Naive thymus-derived CD4-positive, alpha-beta T cell (primary cell): Measurements from ENCODE around the gene TNC. TPM values are rescaled to one million over a fixed set of nuclear protein-coding genes. Genes with fewer than 3 reads are reported as not detected.

Experiments used
- ATAC-seq: fragments of 150-1000 bp; cut with Tn5 transposase; 2 replicates; pipeline ENCODE4 v1.10.0; 2021; ENCODE audit warnings: mild to moderate bottlenecking, moderate library complexity
- CTCF ChIA-PET: fragments of 350-600 bp; sonication (Branson Sonifier 250); formaldehyde crosslinking; loops from one replicate; lab custom pipeline; 2021; ENCODE audit warnings: antibody characterized with exemption; lab: Charles Lee
- POLR2A ChIA-PET: fragments of 350-600 bp; sonication (Branson Sonifier 250); formaldehyde crosslinking; loops from one replicate; lab custom pipeline; 2021; ENCODE audit warnings: antibody characterized with exemption, inconsistent platforms; lab: Charles Lee
- DNase-seq, 9 donors: peaks; one replicate each; pipeline versions ENCODE4 v3.0.0 to v3.0.0-alpha.2; 2020 to 2022; ENCODE audit warnings: mixed read lengths in 1 of 9
- H3K27ac ChIP-seq: one replicate; pipeline ENCODE4 v1.7.0; 2013; ENCODE audit warnings: mild to moderate bottlenecking, low read depth, low read length, moderate library complexity
- H3K27me3 ChIP-seq, 2 donors: one replicate each; pipeline ENCODE4 v1.7.0; 2013; ENCODE audit warnings: low read length in 2 of 2, mild to moderate bottlenecking in 2 of 2, moderate library complexity in 2 of 2; ENCODE audit not compliant: control insufficient read depth in 2 of 2, insufficient read depth in 2 of 2
- H3K36me3 ChIP-seq, 3 experiments: 1 replicate in 2 of 3; 2 replicates in 1 of 3; pipeline ENCODE4 v1.7.0; 2013; ENCODE audit warnings: low read length in 3 of 3, mild to moderate bottlenecking in 3 of 3, moderate library complexity in 1 of 3; ENCODE audit not compliant: insufficient read depth in 3 of 3, control insufficient read depth in 2 of 3
- H3K4me1 ChIP-seq, 2 donors: one replicate each; pipeline ENCODE4 v1.7.0; 2013; ENCODE audit warnings: low read length in 2 of 2, mild to moderate bottlenecking in 2 of 2, moderate library complexity in 1 of 2; ENCODE audit not compliant: control insufficient read depth in 2 of 2, insufficient read depth in 2 of 2
- H3K4me3 ChIP-seq: 2 replicates; pipeline ENCODE4 v1.7.0; 2013; ENCODE audit warnings: mild to moderate bottlenecking, low read length
- H3K9me3 ChIP-seq, 3 experiments: 1 replicate in 2 of 3; 2 replicates in 1 of 3; pipeline ENCODE4 v1.7.0; 2013; ENCODE audit warnings: low read length in 3 of 3; ENCODE audit not compliant: control insufficient read depth in 2 of 3
- H3K27ac Mint-ChIP-seq, 9 donors: one replicate each; pipeline ENCODE4 v1.8.0; 2020 to 2022; ENCODE audit warnings: mixed read lengths in 9 of 9, mild to moderate bottlenecking in 8 of 9, moderate library complexity in 5 of 9, inconsistent platforms in 2 of 9
- H3K27me3 Mint-ChIP-seq, 5 donors: one replicate each; pipeline ENCODE4 v1.8.0; 2021 to 2022; ENCODE audit warnings: mixed read lengths in 5 of 5, mild to moderate bottlenecking in 1 of 5
- H3K36me3 Mint-ChIP-seq, 5 donors: one replicate each; pipeline ENCODE4 v1.8.0; 2020 to 2022; ENCODE audit warnings: mixed read lengths in 5 of 5, mild to moderate bottlenecking in 3 of 5, inconsistent platforms in 1 of 5
- H3K4me1 Mint-ChIP-seq, 7 donors: one replicate each; pipeline ENCODE4 v1.8.0; 2020 to 2022; ENCODE audit warnings: mixed read lengths in 7 of 7, mild to moderate bottlenecking in 3 of 7, inconsistent platforms in 1 of 7
- H3K4me3 Mint-ChIP-seq, 10 donors: one replicate each; pipeline ENCODE4 v1.8.0; 2020 to 2022; ENCODE audit warnings: mild to moderate bottlenecking in 10 of 10, mixed read lengths in 10 of 10, moderate library complexity in 6 of 10, inconsistent platforms in 2 of 10
- H3K9me3 Mint-ChIP-seq, 11 donors: one replicate each; pipeline ENCODE4 v1.8.0; 2020 to 2022; ENCODE audit warnings: mixed read lengths in 11 of 11, mild to moderate bottlenecking in 4 of 11, inconsistent platforms in 1 of 11, moderate library complexity in 1 of 11
- intact Hi-C, 2 donors: fragments of 100-400 bp; cut with micrococcal nuclease; formaldehyde crosslinking; loops; one replicate each; pipeline ENCODE4 v1.15.1; 2023
- polyA plus RNA-seq, 2 donors: library from polyadenylated mRNA; unstranded; fragments of 300-500 nt; fragmentation: Illumina TruSeq; gene quantifications; one replicate each; pipeline ENCODE4 v1.2.3, GENCODE V29; 2021
- total RNA-seq, 6 experiments: library from RNA in 5 of 6; stranded (reverse) in 5 of 6; gene quantifications; 1 replicate in 5 of 6; 2 replicates in 1 of 6; pipeline ENCODE4 v1.2.3 and lab custom pipeline; 2021 to 2026

TNC gene
- total and polyA plus RNA-seq, 7 experiments from 2014 or later: 0.22 TPM; not detected in 6

DNA sequence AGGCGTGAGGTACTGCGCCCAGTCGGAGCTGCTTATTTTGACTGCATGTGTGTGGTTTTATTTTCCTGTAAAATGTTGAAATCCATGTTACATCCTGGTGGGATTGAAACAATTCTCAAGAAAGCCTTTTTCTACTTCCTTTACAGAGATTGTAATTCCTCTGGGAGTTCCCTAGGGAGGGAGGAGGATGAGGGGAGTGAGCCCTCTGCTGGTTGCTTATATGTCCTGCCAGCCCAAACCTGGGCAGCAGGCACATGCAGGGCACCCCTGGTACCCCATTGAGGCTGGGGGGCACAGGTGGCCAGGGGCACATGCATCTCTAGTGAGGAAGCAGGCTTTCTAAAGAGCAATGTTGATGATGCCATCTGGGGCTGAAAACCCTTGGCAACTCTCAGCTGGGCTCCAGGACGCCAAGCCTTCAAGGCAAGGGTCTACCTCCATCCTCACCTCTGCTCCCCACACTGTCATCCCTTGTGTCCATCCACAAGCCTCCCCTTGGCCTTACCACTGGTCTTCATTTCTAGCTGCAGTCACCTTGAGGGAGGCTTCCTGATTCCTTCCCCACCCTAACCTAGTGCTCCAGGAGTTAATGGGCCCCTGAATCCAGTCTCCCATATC, 102.8 kb downstream of the TNC start:
- ChIA-PET POLR2A (interaction anchor here (1.7 kb wide), 1 partner anchor 334 kb away, joined by 5 read pairs; the partner anchor contains the start of gene TEX48), CTCF (interaction anchor here (0.7 to 7.2 kb wide), 14 partner anchors 10 to 610 kb away, joined by 3 to 49 read pairs (median 4); partner anchors contain the start of gene TEX48)
- Mint-ChIP-seq H3K9me3 (no peaks in the 10 kb centered on the region), H3K36me3 (peaks cover 0 to 15% (median 0%) of the 10 kb centered on the region in 5 donors), H3K4me1 (peaks cover 5 to 48% (median 12%) of the 10 kb centered on the region in 7 donors), H3K4me3 (no peak overlapping the region), H3K27me3 (peaks cover 4 to 14% (median 7%) of the 10 kb centered on the region in 5 donors), H3K27ac (peak overlapping the region in 1 of 9 donors; percentile 17)
- Histone ChIP-seq H3K27ac (no peak overlapping the region), H3K36me3 (no peaks in the 10 kb centered on the region), H3K9me3 (no peaks in the 10 kb centered on the region), H3K4me1 (peaks cover 0 to 4% of the 10 kb centered on the region in 2 donors), H3K4me3 (no peak overlapping the region), H3K27me3 (no peaks in the 10 kb centered on the region)
- intact Hi-C loops: loop anchor here (2.0 to 10.0 kb wide), 7 partner anchors 24 to 1650 kb away; no protein-coding TSS in a partner anchor
- no peak for DNase-seq
- ATAC-seq: no peak

DNA sequence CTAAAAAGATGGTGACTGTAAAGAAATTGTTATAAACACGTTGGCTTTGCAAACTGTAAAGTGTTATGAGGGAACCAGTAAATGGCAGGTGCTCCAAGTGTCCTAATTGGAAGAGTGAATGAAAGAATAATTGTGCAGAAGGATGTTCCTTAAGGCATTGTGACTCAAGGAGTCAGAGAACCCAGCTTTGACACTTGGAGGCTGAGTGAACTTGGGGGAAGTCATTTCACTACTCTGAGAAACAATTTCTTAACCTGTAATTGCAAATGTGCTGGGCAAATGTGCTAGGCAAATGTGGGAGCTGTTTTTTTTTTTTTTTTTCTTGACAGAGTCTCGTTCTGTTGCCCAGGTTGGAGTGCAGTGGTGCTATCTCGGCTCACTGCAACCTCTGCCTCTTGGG, 103.5 kb downstream of the TNC start:
- no peak for ATAC-seq
- POLR2A ChIA-PET: interaction anchor here (0.6 to 1.7 kb wide), 2 partner anchors 276 to 333 kb away, joined by 4 to 5 read pairs; partner anchors contain the start of gene TEX48

DNA sequence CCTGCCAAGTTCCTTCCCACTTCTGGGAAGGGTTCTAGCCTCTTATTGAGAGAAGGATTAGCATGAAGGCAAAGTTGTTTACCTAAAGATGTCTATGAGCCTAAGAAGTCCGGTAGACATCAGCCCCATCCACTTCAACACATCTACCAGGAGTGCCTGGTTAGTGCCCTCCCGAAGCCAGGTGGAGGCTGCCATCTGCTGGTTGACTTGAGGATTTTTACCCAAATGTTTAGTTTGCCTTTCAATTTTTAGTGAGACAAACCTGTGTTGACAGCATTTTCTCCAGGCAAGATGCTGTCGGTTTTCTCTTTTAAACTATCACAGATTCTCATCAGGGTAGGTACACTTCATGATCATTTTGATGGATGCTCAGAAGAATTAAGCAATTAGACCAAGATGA, 104.0 kb downstream of the TNC start:
- intact Hi-C loops: loop anchor here (1.0 to 10.0 kb wide), 16 partner anchors 23 to 1651 kb away; partner anchors contain the start of genes TEX48 (in 1 of the 2) and TNFSF8 (in 1 of the 2)
- Histone ChIP-seq H3K4me1 (peaks cover 0 to 4% of the 10 kb centered on the region in 2 donors), H3K9me3 (no peaks in the 10 kb centered on the region), H3K27ac (no peak overlapping the region), H3K27me3 (no peaks in the 10 kb centered on the region), H3K4me3 (no peak overlapping the region), H3K36me3 (no peaks in the 10 kb centered on the region)
- ChIA-PET POLR2A (interaction anchor here (0.6 to 1.7 kb wide), 2 partner anchors 276 to 333 kb away, joined by 4 to 5 read pairs; partner anchors contain the start of gene TEX48), CTCF (interaction anchor here (0.7 to 7.2 kb wide), 15 partner anchors 9 to 609 kb away, joined by 3 to 49 read pairs (median 4); partner anchors contain the start of gene TEX48)
- peaks cover 0 to 15% (median 0%) of the 10 kb centered on the region in 5 donors for H3K36me3 Mint-ChIP-seq
- peaks cover 5 to 59% (median 12%) of the 10 kb centered on the region in 7 donors for H3K4me1 Mint-ChIP-seq
- H3K27ac Mint-ChIP-seq: peak overlapping the region in 2 of 9 donors; percentile 12 to 79
- no peaks in the 10 kb centered on the region for H3K9me3 Mint-ChIP-seq
- ATAC-seq: peak; percentile 88
- H3K27me3 Mint-ChIP-seq: peaks cover 4 to 14% (median 7%) of the 10 kb centered on the region in 5 donors
- DNase-seq: peak; percentile 57 to 84 (median 79)
- peak overlapping the region in 1 of 10 donors; percentile 24 for H3K4me3 Mint-ChIP-seq

More for the DNA sequence above, 103.5 kb downstream of the TNC start:
- no peaks in the 10 kb centered on the region for H3K27me3 ChIP-seq
- CTCF ChIA-PET: interaction anchor here (0.7 to 7.2 kb wide), 15 partner anchors 10 to 609 kb away, joined by 3 to 49 read pairs (median 4); partner anchors contain the start of gene TEX48
- Mint-ChIP-seq H3K27me3 (peaks cover 4 to 14% (median 7%) of the 10 kb centered on the region in 5 donors), H3K4me1 (peaks cover 5 to 54% (median 12%) of the 10 kb centered on the region in 7 donors), H3K9me3 (no peaks in the 10 kb centered on the region), H3K4me3 (peak overlapping the region in 1 of 10 donors; percentile 10), H3K36me3 (peaks cover 0 to 15% (median 0%) of the 10 kb centered on the region in 5 donors), H3K27ac (peak overlapping the region in 2 of 9 donors; percentile 12 to 79)
- peaks cover 0 to 4% of the 10 kb centered on the region in 2 donors for H3K4me1 ChIP-seq
- intact Hi-C loops: loop anchor here (1.0 to 10.0 kb wide), 16 partner anchors 24 to 1650 kb away; partner anchors contain the start of genes TEX48 (in 1 of the 2) and TNFSF8 (in 1 of the 2)
- no peak for DNase-seq
- no peak overlapping the region for H3K27ac ChIP-seq
- H3K9me3 ChIP-seq: no peaks in the 10 kb centered on the region
- no peaks in the 10 kb centered on the region for H3K36me3 ChIP-seq
- H3K4me3 ChIP-seq: no peak overlapping the region

DNA sequence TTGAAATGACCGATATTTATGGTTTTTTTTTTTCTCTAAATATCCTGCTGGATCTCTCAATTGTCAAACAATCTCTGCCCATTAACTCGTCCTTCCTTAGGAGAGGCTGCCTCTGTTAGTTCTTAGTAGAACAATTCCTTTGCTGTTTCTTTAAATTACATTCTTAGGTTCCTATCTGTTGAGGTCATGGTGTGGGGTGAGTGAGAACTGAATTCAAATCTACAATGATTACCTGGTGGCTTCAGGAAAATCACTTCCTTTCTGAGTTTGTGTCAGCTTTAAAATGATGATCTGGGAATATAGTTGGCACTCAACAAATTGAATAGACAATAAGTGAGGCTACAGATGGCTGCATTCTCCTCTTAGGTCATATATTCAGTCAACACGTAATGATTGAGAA, 105.5 kb downstream of the TNC start:
- POLR2A ChIA-PET: no interaction called here
- Mint-ChIP-seq H3K36me3 (peaks cover 0 to 13% (median 0%) of the 10 kb centered on the region in 5 donors), H3K27ac (peak overlapping the region in 3 of 9 donors; percentile 16 to 79 (median 23))

DNA sequence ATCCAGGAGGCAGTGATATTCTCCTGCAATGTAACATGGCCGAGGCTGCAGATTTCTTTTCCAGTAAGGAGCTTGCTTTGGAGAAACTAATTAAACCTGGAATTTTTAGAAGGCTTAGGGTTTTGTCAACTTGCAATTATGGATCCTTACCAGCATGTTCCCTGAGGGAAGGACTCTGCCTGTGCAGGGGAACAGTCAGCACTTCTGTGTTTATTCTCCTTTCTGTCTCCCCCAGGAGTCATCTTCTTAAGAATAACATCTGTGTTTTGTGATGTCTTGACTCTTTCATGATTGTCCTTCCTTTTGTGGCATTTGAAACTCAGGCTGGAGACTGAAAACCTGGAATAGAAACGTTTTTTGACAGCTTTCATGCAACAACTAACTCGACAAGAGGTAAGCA, 107.1 kb downstream of the TNC start:
- CTCF ChIA-PET: interaction anchor here (1.3 to 7.2 kb wide), 5 partner anchors 102 to 330 kb away, joined by 3 to 49 read pairs (median 7); partner anchors contain the start of gene TEX48
- DNase-seq (no peak), ATAC-seq (no peak)
- Histone ChIP-seq H3K9me3 (no peaks in the 10 kb centered on the region), H3K27me3 (no peaks in the 10 kb centered on the region), H3K36me3 (no peaks in the 10 kb centered on the region), H3K4me3 (no peak overlapping the region), H3K27ac (no peak overlapping the region), H3K4me1 (peaks cover 0 to 4% of the 10 kb centered on the region in 2 donors)
- H3K27ac Mint-ChIP-seq: no peak overlapping the region
- POLR2A ChIA-PET: no interaction called here
- peaks cover 4 to 79% (median 12%) of the 10 kb centered on the region in 7 donors for H3K4me1 Mint-ChIP-seq
- intact Hi-C loops: loop anchor here in 1 of 2 donors (10.0 kb wide), 2 partner anchors 514 to 1654 kb away; no protein-coding TSS in a partner anchor
- no peaks in the 10 kb centered on the region for H3K9me3 Mint-ChIP-seq
- H3K4me3 Mint-ChIP-seq: no peak overlapping the region
- H3K27me3 Mint-ChIP-seq: peaks cover 2 to 9% (median 4%) of the 10 kb centered on the region in 5 donors
- peaks cover 0 to 19% (median 0%) of the 10 kb centered on the region in 5 donors for H3K36me3 Mint-ChIP-seq

More for the DNA sequence above, 105.5 kb downstream of the TNC start:
- no peaks in the 10 kb centered on the region for H3K36me3 ChIP-seq
- intact Hi-C loops: loop anchor here in 1 of 2 donors (10.0 kb wide), 2 partner anchors 512 to 1652 kb away; no protein-coding TSS in a partner anchor
- H3K4me3 Mint-ChIP-seq: no peak overlapping the region
- no peaks in the 10 kb centered on the region for H3K9me3 Mint-ChIP-seq
- H3K27ac ChIP-seq: no peak overlapping the region
- no peaks in the 10 kb centered on the region for H3K27me3 ChIP-seq
- H3K4me3 ChIP-seq: no peak overlapping the region
- no peak for ATAC-seq
- CTCF ChIA-PET: interaction anchor here (1.0 to 7.2 kb wide), 7 partner anchors 103 to 332 kb away, joined by 3 to 49 read pairs (median 7); partner anchors contain the start of gene TEX48
- H3K9me3 ChIP-seq: no peaks in the 10 kb centered on the region
- peaks cover 5 to 66% (median 12%) of the 10 kb centered on the region in 7 donors for H3K4me1 Mint-ChIP-seq
- peaks cover 4 to 14% (median 7%) of the 10 kb centered on the region in 5 donors for H3K27me3 Mint-ChIP-seq
- H3K4me1 ChIP-seq: peaks cover 0 to 4% of the 10 kb centered on the region in 2 donors
- no peak for DNase-seq
